Loucy (cell line): ENCODE results near the gene IGSF9B.

Experiments
- H2AFZ ChIP-seq: fragments of 200-600 bp; sonication (generic); 2 replicates; pipeline ENCODE4 v1.6.0; 2016; ENCODE audit warnings: antibody characterized with exemption, mild to moderate bottlenecking, low read length, moderate library complexity
- H3F3A ChIP-seq: fragments of 200-600 bp; 2 replicates; pipeline ENCODE4 v1.6.0; 2016; ENCODE audit warnings: antibody characterized with exemption, low read depth, mild to moderate bottlenecking
- H3K27me3 ChIP-seq: fragments of 200-600 bp; sonication (generic); 2 replicates; pipeline ENCODE4 v1.6.1; 2014; ENCODE audit warnings: low read length, mild to moderate bottlenecking; ENCODE audit not compliant: insufficient read depth, poor library complexity, severe bottlenecking
- H3K36me3 ChIP-seq: fragments of 200-600 bp; sonication (generic); 2 replicates; pipeline ENCODE4 v1.6.1; 2016; ENCODE audit warnings: low read length; ENCODE audit not compliant: insufficient read depth
- H3K4me1 ChIP-seq: fragments of 200-600 bp; sonication (generic); 2 replicates; pipeline ENCODE4 v1.5.1; 2014; ENCODE audit warnings: low read length, mild to moderate bottlenecking; ENCODE audit not compliant: insufficient read depth, poor library complexity, severe bottlenecking
- H3K4me2 ChIP-seq: fragments of 200-600 bp; sonication (generic); 2 replicates; pipeline ENCODE4 v1.6.0; 2014; ENCODE audit warnings: antibody characterized with exemption, low read length, low read depth, mild to moderate bottlenecking; ENCODE audit not compliant: poor library complexity, severe bottlenecking
- H3K4me3 ChIP-seq: fragments of 200-600 bp; sonication (generic); 2 replicates; pipeline ENCODE4 v1.5.1; 2014; ENCODE audit warnings: low read length, mild to moderate bottlenecking, mixed read lengths; ENCODE audit not compliant: poor library complexity, severe bottlenecking
- H3K79me2 ChIP-seq: fragments of 200-600 bp; sonication (generic); 2 replicates; pipeline ENCODE4 v1.6.1; 2014; ENCODE audit warnings: low read length; ENCODE audit not compliant: insufficient read depth
- H3K9ac ChIP-seq: fragments of 200-600 bp; sonication (generic); 2 replicates; pipeline ENCODE4 v1.6.0; 2014; ENCODE audit warnings: mild to moderate bottlenecking, low read depth, low read length, moderate library complexity; ENCODE audit not compliant: poor library complexity, severe bottlenecking
- H3K9me2 ChIP-seq: fragments of 200-600 bp; sonication (generic); replicated peaks from 2 replicates; pipeline ENCODE4 v1.6.1; 2016; ENCODE audit warnings: low read depth, low read length, mixed read lengths
- H3K9me3 ChIP-seq: fragments of 200-600 bp; sonication (generic); 2 replicates; pipeline ENCODE4 v1.6.1; 2014; ENCODE audit warnings: mild to moderate bottlenecking, antibody characterized with exemption, low read length, low read depth; ENCODE audit not compliant: insufficient read depth
- H4K20me1 ChIP-seq: fragments of 200-600 bp; sonication (generic); 2 replicates; pipeline ENCODE4 v1.6.0; 2014; ENCODE audit warnings: antibody characterized with exemption, low read length, mild to moderate bottlenecking; ENCODE audit not compliant: insufficient read depth, poor library complexity, severe bottlenecking
- EZH2phosphoT487 ChIP-seq: fragments of 200-600 bp; IDR thresholded peaks from 2 replicates; pipeline ENCODE4 v1.6.1; 2018; ENCODE audit warnings: antibody characterized with exemption, mild to moderate bottlenecking, moderate library complexity, borderline replicate concordance
- TF ChIP-seq, protein P1 (sequence below): fragments of 200-600 bp; sonication (generic); conservative IDR thresholded peaks from 2 replicates; pipeline ENCODE4 v1.5.1; 2014; ENCODE audit warnings: mild to moderate bottlenecking, antibody characterized with exemption, low read length

The IGSF9B gene

DNA sequence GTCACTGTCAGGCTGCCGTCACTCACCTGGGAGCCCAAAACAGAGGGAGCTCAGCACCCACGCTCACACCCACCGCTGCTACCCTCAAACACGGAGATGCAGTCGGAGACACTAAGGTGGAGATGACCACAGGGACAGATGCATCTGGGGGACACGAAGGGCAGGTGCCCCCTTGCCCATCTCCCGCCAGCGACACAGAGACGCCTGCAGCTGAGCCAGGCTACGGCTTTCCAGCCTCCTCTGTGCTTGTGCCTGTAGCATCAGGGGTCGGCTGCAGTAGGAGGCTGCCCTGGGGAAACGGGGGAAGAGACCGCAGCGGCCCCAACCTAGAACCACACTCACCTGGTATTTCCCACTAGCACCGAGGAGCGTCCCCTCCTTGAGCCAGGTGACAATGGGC lies 19.3 kb downstream of the IGSF9B start:
- no peaks in the 10 kb centered on the region for H3K9me3 ChIP-seq
- H3K36me3 ChIP-seq: no peaks in the 10 kb centered on the region
- TF ChIP-seq EZH2phosphoT487: no peak
- TF ChIP-seq, protein P1, sequence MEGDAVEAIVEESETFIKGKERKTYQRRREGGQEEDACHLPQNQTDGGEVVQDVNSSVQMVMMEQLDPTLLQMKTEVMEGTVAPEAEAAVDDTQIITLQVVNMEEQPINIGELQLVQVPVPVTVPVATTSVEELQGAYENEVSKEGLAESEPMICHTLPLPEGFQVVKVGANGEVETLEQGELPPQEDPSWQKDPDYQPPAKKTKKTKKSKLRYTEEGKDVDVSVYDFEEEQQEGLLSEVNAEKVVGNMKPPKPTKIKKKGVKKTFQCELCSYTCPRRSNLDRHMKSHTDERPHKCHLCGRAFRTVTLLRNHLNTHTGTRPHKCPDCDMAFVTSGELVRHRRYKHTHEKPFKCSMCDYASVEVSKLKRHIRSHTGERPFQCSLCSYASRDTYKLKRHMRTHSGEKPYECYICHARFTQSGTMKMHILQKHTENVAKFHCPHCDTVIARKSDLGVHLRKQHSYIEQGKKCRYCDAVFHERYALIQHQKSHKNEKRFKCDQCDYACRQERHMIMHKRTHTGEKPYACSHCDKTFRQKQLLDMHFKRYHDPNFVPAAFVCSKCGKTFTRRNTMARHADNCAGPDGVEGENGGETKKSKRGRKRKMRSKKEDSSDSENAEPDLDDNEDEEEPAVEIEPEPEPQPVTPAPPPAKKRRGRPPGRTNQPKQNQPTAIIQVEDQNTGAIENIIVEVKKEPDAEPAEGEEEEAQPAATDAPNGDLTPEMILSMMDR: no peak
- no peak overlapping the region for H2AFZ ChIP-seq
- H3F3A ChIP-seq: no peaks in the 10 kb centered on the region
- H3K79me2 ChIP-seq: no peaks in the 10 kb centered on the region
- H3K4me3 ChIP-seq: no peak overlapping the region
- H3K9ac ChIP-seq: no peak overlapping the region
- H3K4me2 ChIP-seq: no peak overlapping the region
- H3K9me2 ChIP-seq: no peaks in the 10 kb centered on the region
- H3K27me3 ChIP-seq: no peaks in the 10 kb centered on the region
- H3K4me1 ChIP-seq: no peaks in the 10 kb centered on the region
- H4K20me1 ChIP-seq: no peaks in the 10 kb centered on the region

DNA sequence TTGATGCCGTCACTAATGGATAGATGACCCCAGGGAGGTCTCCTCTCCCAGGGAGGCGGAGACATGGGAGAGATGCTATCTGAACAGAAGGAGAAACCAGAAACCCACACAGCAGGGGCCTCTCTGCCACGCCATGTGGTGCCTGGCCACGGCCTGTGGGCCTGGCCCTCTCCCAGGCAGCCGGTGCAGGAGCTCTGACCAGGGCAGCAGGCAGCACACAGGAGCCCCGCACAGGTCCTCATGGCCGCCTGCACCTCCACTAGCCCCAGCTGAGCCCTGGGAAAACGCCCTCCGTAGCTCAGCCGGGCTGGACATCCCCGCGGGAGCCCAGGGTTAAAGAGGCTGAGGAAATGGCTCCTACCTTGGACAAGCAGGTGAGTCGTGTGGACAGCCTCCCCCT lies 19.8 kb downstream of the IGSF9B start:
- Histone ChIP-seq H3K9me3 (no peaks in the 10 kb centered on the region), H3F3A (no peaks in the 10 kb centered on the region), H3K4me1 (no peaks in the 10 kb centered on the region), H2AFZ (no peak overlapping the region), H3K4me2 (no peak overlapping the region), H3K27me3 (no peaks in the 10 kb centered on the region), H3K4me3 (no peak overlapping the region), H3K9me2 (no peaks in the 10 kb centered on the region), H3K36me3 (no peaks in the 10 kb centered on the region), H4K20me1 (no peaks in the 10 kb centered on the region), H3K9ac (no peak overlapping the region), H3K79me2 (no peaks in the 10 kb centered on the region)
- TF ChIP-seq EZH2phosphoT487: no peak
- TF ChIP-seq, protein P1: no peak

DNA sequence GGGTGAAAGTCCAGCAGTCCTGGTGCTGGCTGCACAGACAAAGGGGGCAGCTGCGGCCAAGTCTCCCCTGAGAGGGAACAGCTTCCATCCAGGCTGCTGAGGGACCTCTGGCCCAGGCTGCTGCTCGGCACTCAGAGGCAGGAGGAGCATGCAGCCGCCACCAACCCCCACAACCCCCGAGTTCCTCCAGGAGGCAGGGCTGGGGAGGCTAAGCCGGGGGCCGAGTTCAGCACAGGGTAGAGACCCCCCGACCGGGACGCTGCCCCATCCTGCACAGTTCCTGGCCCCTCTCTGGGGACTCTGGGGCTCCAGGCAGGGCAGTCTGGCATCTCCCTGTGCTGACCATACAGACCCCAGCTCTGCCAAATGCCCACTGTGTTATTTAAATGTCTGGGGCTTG lies 20.2 kb downstream of the IGSF9B start:
- no peaks in the 10 kb centered on the region for H3F3A ChIP-seq
- H2AFZ ChIP-seq: no peak overlapping the region
- no peak overlapping the region for H3K4me2 ChIP-seq
- no peaks in the 10 kb centered on the region for H3K4me1 ChIP-seq
- H3K27me3 ChIP-seq: no peaks in the 10 kb centered on the region
- no peaks in the 10 kb centered on the region for H4K20me1 ChIP-seq
- no peak overlapping the region for H3K4me3 ChIP-seq
- H3K79me2 ChIP-seq: no peaks in the 10 kb centered on the region
- TF ChIP-seq, protein P1: no peak
- TF ChIP-seq EZH2phosphoT487: no peak
- H3K9me3 ChIP-seq: no peaks in the 10 kb centered on the region
- H3K9me2 ChIP-seq: no peaks in the 10 kb centered on the region
- H3K9ac ChIP-seq: no peak overlapping the region
- no peaks in the 10 kb centered on the region for H3K36me3 ChIP-seq
